ENCODE results near the gene ASB4.

GRCh38 chr7:95508780-95509179 lies 23.0 kb downstream of the ASB4 start:
- TF ChIP-seq EZH2 (IDR thresholded peaks at IDR 0.05; ENCODE audit: low read depth, unreplicated experiment) = no peak
- no peak for TF ChIP-seq CTCF (conservative IDR thresholded peaks at IDR 0.05; ENCODE audit: low read depth in 2 of 2)
- TF ChIP-seq REST (IDR thresholded peaks at IDR 0.05; ENCODE audit: unreplicated experiment) = no peak
- TF ChIP-seq POLR2AphosphoS5 (IDR thresholded peaks at IDR 0.05; ENCODE audit: low read depth) = no peak
- no peak for TF ChIP-seq EZH2phosphoT487 (IDR thresholded peaks at IDR 0.05; ENCODE audit: unreplicated experiment)
- TF ChIP-seq STAT1 (IDR thresholded peaks at IDR 0.05; ENCODE audit: unreplicated experiment) = no peak
- TF ChIP-seq ETS1 (IDR thresholded peaks at IDR 0.05) = no peak
- no peak for TF ChIP-seq JUNB (IDR thresholded peaks at IDR 0.05; ENCODE audit: unreplicated experiment)
- no peak for TF ChIP-seq CREB1 (CRISPR knock-in tag; IDR thresholded peaks at IDR 0.05; ENCODE audit: low read depth)
- no peak for TF ChIP-seq ZNF114 (CRISPR knock-in tag; IDR thresholded peaks at IDR 0.05)
- no peak for TF ChIP-seq ZNF331 (CRISPR knock-in tag; IDR thresholded peaks at IDR 0.05; ENCODE audit: low read depth)
- TF ChIP-seq NANOG (IDR thresholded peaks at IDR 0.05; ENCODE audit: borderline replicate concordance) = no peak

All from GM23338 (cell line).